Brain microvascular endothelial cell (primary cell): Measurements from ENCODE around the gene KAZN.

Experiments
- DNase-seq: peaks from one replicate; pipeline ENCODE4 v3.0.0-alpha.2; 2020
- H3K27ac ChIP-seq: fragments of 250-450 bp; sonication (Bioruptor Pico); 2 replicates; pipeline ENCODE4 v1.5.1; 2020; ENCODE audit warnings: mild to moderate bottlenecking, moderate library complexity
- H3K27me3 ChIP-seq: fragments of 250-450 bp; sonication (Bioruptor Pico); replicated peaks from 2 replicates; pipeline ENCODE4 v1.5.1; 2020; ENCODE audit warnings: mild to moderate bottlenecking
- H3K36me3 ChIP-seq: fragments of 250-450 bp; sonication (Bioruptor Pico); replicated peaks from 2 replicates; pipeline ENCODE4 v1.5.1; 2020; ENCODE audit warnings: mild to moderate bottlenecking
- H3K4me3 ChIP-seq: 2 replicates; pipeline ENCODE4 v1.5.1; 2011; ENCODE audit warnings: low read depth, mild to moderate bottlenecking, control low read depth, low read length, moderate library complexity
- CTCF ChIP-seq: IDR thresholded peaks from 2 replicates; pipeline ENCODE4 v1.5.1; 2011; ENCODE audit warnings: low read depth, mild to moderate bottlenecking, moderate library complexity, low read length, control low read depth, inconsistent platforms; ENCODE audit errors: missing control alignments
- in situ Hi-C: cut with HindIII; loops from 2 replicates; pipeline ENCODE4 v1.10.0; 2017; ENCODE audit warnings: low sequenced_read_pairs, low pct_ligation_motif_present

Gene KAZN

GRCh38 chr1:15088281-15088971 is 489.9 kb downstream of the KAZN start:
- TF ChIP-seq CTCF, result no peak

GRCh38 chr1:15089258-15089992 is 490.9 kb downstream of the KAZN start:
- DNase-seq, result no peak
- no peak overlapping the region for H3K27ac ChIP-seq
- in situ Hi-C loops, result no loop called here
- H3K27me3 ChIP-seq, result no peaks in the 10 kb centered on the region
- no peak for TF ChIP-seq CTCF
- no peaks in the 10 kb centered on the region for H3K36me3 ChIP-seq
- no peak overlapping the region for H3K4me3 ChIP-seq

More at GRCh38 chr1:15088281-15088971, 489.9 kb downstream of the KAZN start:
- Histone ChIP-seq H3K27ac (no peak overlapping the region), H3K36me3 (no peaks in the 10 kb centered on the region), H3K4me3 (no peak overlapping the region), H3K27me3 (no peaks in the 10 kb centered on the region)
- no peak for DNase-seq
- in situ Hi-C loops, result no loop called here

GRCh38 chr1:15090373-15090772 is 491.9 kb downstream of the KAZN start:
- H3K27ac ChIP-seq, result no peak overlapping the region
- DNase-seq, result no peak
- in situ Hi-C loops, result no loop called here
- TF ChIP-seq CTCF, result no peak
- H3K4me3 ChIP-seq, result no peak overlapping the region
- no peaks in the 10 kb centered on the region for H3K36me3 ChIP-seq
- H3K27me3 ChIP-seq, result no peaks in the 10 kb centered on the region

- no peak for TF ChIP-seq CTCF
- no peak overlapping the region for H3K27ac ChIP-seq
- H3K27me3 ChIP-seq, result no peaks in the 10 kb centered on the region
- no peaks in the 10 kb centered on the region for H3K36me3 ChIP-seq
- DNase-seq, result no peak
- in situ Hi-C loops, result no loop called here
- H3K4me3 ChIP-seq, result no peak overlapping the region
Measured at GRCh38 chr1:15094056-15094455, 495.6 kb downstream of the KAZN start.

- TF ChIP-seq CTCF, result no peak
- in situ Hi-C loops, result no loop called here
- Histone ChIP-seq H3K27ac (no peak overlapping the region), H3K27me3 (no peaks in the 10 kb centered on the region), H3K36me3 (no peaks in the 10 kb centered on the region), H3K4me3 (no peak overlapping the region)
- DNase-seq, result no peak
Measured at GRCh38 chr1:15094719-15095495, 496.4 kb downstream of the KAZN start.
